Cortex of kidney (tissue), 1 donor: ENCODE measurements around the gene FCHO1.

Experiments used
- DNase-seq: peaks from one replicate; lab custom pipeline; 2025; lab: John Stamatoyannopoulos, UW

Gene FCHO1, protein sequence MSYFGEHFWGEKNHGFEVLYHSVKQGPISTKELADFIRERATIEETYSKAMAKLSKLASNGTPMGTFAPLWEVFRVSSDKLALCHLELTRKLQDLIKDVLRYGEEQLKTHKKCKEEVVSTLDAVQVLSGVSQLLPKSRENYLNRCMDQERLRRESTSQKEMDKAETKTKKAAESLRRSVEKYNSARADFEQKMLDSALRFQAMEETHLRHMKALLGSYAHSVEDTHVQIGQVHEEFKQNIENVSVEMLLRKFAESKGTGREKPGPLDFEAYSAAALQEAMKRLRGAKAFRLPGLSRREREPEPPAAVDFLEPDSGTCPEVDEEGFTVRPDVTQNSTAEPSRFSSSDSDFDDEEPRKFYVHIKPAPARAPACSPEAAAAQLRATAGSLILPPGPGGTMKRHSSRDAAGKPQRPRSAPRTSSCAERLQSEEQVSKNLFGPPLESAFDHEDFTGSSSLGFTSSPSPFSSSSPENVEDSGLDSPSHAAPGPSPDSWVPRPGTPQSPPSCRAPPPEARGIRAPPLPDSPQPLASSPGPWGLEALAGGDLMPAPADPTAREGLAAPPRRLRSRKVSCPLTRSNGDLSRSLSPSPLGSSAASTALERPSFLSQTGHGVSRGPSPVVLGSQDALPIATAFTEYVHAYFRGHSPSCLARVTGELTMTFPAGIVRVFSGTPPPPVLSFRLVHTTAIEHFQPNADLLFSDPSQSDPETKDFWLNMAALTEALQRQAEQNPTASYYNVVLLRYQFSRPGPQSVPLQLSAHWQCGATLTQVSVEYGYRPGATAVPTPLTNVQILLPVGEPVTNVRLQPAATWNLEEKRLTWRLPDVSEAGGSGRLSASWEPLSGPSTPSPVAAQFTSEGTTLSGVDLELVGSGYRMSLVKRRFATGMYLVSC

DNA sequence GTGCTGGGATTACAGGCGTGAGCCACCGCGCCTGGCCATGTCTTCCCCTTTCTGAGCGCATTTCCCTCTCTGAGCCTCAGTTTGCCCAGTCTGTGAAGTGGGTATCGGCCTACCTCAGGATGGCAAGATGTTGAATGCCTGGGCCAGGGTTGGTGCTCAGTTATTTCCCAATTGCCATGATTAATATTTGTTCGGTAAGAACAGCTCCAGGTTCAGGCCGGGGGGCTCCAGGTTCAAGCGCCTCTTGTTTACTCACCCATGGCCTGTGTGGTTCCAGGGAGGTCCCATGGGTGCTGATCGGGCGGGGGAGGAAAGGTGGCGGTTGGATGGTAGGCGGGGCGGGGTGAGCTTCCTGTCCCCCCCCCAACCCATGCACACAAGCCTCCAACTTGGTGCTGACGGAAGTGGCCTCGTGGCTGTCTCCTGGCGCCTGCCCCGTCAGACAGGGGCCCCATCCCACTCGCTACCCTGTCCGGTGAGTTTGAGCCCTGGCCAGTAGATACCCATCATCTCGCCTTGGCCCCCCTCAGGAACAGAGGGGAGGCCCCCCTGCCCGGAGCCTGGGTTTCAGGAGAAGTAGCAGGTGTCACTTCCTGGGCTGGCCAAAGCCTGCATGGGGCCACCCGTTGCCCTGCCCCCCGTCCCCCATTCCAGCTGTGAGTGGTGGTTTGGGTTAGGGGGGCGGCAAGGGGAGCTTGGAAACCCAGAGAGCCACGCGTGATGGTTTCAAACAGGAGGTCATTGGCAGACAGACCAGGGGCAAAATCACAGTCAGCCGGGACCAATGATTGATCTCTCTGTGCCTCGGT lies at the start of gene FCHO1:
FCHO1 (plus strand) TSS at position 375 of the 809 bp plus-strand sequence. CDS start 3,688 bp downstream, outside the sequence.
- DNase-seq, result no peak

DNA sequence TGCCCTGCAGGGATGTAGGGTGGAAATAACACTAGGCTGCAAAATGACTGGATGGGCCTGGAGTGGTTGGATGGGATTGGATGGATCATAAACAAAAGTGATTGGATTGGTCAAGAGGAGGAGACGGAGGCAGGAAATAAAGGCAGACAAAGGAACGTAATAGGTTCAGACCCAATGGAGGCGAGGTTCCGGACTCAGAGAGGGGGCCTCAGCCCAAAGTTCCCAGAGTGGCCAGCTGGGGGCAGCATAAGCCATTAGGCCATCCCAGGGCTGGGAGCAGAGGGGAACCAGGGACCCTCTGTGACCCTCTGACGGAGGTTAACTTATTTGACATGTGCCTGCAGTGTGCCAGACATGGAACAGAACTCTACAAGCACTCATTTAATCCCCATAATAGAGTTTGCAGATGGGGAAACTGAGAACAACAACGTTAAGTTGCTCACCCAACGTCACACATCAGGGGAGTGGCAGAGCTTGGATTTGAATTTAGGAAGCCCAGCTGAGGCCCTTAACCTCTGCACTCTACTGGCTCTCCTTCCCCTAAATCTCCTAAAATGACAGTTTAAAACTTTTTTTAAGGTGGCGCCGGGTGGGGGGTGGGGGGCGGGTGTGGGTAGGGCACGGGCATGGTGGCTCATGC lies 47.3 kb upstream of the FCHO1 start:
- DNase-seq, result no peak

DNA sequence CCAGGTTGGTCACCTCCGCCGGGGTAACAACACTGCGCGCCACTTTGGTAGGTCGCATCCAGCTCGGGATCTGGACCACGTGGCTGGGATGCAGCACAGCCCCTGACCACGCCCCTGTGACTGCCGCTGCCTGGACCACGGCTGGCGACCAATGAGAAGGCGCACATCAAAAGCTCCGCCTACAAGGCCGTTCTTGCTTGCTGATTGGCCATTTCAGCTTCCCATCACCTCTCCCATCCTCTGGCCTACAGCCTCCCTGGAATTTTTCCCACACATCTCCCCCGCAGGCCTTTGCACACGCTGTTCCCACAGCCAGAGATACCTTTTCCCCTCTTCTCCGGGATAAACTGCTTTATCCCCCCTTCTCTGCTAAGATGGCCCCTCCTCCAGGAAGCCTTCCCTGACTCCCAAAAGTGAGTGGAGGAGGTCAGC lies 44.5 kb upstream of the FCHO1 start:
- no peak for DNase-seq

DNA sequence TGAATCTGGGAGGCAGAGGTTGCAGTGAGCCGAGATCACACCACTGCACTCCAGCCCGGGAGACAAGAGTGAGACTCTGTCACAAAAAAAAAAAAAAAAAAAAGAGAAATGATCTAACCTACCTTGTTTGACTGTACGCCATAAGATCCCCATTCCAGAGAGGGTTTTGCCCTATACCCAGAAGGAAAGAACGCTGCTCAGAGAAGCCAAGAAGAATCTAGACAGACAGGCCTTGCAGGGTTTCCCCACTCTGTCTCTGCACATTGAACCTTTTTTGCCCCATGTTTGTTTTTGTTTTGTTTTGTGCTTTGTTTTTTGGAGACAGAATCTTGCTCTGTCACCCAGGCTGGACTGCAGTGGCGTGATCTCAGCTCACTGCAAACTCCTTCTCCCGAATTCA lies 39.4 kb upstream of the FCHO1 start:
- no peak for DNase-seq

DNA sequence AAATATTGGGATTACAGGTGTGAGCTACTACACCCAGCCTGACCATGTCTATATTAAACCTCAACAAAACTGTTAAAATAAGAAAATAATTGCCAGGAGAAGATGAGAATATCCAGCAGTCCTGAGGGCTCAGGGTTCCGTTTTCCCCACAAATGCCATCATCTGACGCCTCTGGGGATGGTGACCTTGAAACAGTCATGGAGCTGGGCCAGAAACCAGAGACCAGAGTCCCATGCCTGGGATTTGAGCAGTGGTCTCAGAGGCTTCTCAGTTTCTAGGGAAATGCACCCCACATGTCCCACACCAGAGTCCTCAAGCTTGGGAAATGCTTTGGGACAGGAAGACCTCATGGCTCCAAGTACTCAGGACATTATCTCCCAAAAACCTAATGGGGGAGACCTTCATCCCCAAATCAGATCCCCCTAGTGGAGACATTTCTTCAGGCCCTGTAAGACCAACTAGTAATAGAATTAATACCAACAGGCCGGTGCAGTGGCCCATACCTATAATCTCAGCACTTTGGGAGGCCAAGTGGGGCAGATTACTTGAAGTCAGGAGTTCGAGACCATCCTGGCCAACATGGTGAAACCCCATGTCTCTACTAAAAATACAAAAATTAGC lies 34.9 kb upstream of the FCHO1 start:
- no peak for DNase-seq

DNA sequence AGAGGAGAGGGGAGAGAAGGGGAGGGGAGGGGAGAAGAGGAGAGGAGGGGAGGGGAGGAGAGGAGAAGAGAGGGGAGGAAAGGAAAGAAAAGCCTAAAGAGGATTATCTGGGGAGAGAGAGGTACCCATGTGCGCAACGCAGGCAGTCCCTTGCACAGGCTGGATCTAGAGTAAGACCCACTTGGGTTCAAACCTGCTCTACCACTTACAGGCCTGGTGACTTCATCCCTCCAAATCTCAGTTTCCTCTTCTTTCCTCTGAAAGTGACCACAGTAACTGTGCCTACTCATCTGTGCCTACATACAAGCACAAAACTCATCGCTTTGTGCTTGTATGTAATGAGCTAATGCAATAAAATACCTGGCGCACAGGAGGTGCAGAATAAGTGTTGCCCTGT lies 32.7 kb upstream of the FCHO1 start:
- DNase-seq, result no peak

DNA sequence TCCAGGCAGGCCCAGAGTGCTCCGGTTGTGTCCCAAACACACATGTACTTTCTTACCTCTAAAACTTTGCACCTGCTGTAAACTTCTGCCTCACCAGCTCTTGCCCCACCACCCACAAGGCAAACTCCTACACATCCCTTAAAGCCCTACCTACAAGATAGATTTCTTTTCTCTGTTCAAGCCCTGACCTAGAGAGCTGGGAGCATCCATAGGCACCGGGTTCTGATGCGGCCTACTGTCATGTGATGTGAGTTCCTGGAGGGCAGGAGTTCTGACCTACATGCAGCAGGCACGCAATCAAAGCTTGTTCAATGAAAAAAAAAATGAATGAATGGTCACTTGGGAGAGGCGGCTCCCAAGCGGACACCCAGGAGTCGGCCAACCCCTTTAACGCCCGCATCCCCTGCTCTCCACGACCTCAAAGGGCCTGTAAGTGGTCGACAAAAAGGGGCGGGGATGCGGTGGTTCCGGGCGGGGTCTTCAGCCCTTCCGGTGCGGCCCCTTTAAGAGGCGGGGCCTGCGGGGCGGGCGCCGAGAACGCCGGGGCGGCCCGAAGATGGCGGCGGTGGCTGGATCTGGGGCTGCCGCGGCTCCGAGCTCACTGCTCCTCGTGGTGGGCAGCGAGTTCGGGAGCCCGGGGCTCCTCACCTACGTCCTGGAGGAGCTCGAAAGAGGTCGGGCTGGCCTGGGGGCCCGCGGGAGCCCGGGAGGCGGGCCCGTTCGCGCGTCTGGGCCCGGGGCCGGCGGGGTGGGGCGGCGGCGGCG lies 32.1 kb upstream of the FCHO1 start, which contains the start of gene MAP1S:
MAP1S (plus strand) TSS at position 534 of the 765 bp plus-strand sequence; CDS start at position 557, 23 bp downstream.
- DNase-seq, result no peak

DNA sequence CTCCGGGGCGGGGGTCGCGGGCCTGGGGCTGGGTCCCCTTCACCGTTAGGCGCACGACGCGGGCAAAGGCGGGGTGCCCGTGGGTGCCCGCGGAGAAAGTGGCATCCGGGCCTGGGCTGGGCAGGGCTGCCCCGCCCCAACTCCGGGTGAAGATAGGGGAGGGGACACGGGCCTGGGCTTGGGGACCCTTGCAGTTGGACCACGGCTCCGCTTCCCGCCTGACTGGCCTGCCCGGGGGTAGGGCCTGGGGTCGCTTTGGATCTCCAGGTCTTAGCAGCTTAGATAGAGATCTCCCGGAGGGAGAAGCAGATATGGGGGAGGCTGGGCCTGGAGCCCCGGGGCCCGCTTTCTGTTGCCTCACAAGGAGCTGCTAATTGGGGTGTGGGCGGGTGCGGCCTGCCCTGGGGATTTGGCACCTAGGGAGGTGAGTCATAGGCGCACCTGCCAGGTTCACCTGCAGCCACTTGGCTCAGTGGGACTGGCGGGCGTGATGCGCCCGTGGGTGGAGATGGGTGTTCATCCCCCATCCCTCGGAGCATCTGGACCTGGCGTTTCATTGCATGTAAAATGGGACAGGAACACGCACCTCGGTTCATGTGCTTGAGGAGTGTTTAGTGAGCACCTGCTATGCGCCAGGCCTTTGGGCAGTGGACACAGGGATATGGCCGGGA lies 31.4 kb upstream of the FCHO1 start:
- DNase-seq, result no peak

DNA sequence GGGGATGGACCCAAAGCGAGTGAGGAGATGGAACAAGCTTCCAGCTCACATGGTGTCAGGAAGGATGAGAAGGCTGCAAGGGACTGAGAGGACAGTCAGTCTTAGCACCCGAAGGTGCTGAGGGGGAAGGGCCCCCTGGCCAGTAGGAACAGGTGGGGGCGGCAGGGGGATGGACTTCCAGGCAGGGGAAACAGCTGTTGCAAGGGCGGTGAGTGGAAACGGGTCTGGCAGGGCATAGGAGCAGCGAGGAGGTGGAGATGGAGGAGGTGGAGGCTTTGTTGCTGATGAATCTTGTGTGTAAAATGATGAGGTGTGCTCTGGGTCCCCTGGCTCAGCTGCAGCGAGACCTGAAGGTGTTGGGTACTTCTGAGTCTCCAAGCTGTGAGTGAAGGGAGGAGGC lies 30.8 kb upstream of the FCHO1 start:
- DNase-seq, result no peak

DNA sequence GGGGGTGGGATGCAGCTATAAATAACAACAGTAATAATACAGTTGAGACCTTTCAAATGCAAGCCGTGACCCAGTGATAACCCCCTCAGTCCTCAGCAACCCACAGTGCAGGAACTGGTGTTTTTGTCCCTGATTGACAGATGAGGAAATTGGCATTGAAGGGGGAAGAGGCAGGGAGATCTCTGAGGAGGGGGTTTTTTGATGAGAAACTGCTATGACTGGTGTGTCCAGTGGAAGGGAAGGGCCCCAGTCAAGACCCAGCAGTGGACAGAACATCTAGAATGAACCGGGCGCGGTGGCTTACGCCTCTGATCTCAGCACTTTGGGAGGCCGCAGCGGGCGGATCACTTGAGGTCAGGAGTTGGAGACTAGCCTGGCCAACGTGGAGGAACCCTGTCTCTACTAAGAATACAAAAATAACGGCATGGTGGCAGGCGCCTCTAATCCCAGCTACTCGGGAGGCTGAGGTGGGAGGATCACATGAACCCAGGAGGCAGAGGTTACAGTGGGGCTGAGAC lies 30.1 kb upstream of the FCHO1 start:
- no peak for DNase-seq

DNA sequence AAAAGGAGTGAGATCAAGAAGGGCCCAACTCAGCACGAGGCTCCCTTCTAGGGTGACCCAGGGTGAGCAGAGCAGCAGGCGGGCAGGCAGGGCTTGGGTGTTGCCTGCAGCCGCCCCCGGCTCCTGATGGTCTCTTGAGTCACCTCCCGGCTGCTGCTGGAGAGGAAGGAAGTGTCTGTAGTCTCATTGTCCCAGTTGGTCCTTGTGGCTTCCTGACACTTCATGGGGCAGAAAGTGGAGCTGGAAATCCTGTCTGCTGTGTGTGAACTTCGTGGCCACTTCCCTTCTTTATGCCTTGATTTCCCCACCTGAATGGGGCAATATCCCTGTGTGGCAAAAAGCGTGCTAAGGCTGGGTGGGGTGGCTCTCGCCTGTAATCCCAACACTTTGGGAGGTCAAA lies 29.5 kb upstream of the FCHO1 start:
- DNase-seq, result no peak

DNA sequence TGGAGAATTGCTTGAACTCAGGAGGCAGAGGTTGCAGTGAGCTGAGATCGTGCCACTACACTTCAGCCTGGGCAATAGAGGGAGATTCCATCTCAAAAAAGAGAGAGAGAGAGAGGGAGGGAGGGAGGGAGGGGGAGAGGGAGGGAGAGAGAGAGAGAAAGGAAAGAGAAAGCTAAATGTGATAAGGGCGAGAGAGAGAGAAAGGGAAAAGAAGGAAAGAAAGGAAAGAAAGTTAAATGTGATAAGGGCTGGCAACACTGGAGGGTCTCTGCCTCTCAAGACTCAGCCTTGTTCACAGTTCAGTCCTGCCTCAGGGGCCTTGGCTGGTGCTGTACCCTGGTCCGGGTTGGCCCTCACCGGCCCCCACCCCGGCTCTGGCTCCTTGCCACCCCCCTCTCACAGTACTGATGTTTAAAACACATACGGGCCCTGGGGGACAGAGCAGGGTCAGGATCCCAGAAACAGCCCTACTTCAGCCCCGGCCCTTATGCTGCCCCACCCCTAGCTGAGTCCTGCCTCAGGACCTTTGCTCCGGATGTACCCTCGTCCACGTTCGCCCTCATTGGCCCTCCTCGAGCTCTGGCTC lies 28.5 kb upstream of the FCHO1 start:
- no peak for DNase-seq

DNA sequence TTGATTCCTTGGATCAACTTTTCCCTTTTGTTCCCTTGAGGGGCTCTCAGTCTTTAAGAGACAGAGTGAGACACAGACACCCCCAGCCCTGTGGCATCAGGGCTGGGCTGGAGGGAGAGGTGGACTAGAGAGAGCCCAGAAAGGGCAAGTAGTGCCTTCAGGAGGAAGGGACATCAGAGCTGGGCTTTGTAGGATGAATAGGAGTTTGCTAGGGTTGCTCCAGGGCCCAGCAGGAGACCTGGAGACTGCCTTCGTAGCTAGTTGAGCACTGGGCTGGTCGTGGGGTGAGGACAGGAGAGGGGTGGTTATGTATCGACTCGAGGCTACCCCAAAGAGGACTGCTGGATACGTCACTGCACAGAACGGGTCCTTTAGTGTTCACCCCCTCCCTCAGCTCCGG lies 26.6 kb upstream of the FCHO1 start:
- no peak for DNase-seq

DNA sequence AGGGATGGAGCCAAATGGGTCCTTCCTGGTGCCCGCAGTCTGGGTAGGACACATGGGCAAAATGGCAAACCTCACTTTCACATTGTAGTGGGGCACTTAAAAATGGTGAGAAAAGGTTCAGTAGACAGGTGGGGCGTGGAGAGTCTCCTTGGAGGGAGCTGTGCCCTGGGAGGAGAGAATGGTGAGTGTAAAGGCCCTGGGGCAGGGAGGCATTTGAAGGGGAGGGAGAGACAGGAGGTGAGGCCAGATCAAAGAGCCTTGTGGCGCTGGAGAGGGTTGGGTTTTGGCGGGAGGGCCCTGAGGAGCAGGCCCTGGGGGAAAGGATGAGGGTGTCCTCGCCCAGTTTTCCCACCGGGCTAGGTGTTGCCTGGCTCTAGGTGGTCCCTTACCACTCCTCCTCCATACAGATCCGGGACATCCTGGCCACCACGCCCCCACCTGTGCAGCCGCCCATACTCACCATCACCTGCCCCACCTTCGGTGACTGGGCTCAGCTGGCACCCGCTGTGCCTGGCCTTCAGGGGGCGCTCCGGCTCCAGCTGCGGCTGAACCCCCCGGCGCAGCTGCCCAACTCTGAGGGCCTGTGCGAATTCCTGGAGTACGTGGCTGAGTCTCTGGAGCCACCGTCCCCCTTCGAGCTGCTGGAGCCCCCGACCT lies 25.7 kb upstream of the FCHO1 start:
- no peak for DNase-seq

DNA sequence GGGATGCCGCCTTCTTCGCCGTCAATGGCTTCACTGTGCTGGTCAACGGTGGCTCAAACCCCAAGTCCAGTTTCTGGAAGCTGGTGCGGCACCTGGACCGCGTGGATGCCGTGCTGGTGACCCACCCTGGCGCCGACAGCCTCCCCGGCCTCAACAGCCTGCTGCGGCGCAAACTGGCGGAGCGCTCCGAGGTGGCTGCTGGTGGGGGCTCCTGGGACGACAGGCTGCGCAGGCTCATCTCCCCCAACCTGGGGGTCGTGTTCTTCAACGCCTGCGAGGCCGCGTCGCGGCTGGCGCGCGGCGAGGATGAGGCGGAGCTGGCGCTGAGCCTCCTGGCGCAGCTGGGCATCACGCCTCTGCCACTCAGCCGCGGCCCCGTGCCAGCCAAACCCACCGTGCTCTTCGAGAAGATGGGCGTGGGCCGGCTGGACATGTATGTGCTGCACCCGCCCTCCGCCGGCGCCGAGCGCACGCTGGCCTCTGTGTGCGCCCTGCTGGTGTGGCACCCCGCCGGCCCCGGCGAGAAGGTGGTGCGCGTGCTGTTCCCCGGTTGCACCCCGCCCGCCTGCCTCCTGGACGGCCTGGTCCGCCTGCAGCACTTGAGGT lies 25.0 kb upstream of the FCHO1 start:
- no peak for DNase-seq

DNA sequence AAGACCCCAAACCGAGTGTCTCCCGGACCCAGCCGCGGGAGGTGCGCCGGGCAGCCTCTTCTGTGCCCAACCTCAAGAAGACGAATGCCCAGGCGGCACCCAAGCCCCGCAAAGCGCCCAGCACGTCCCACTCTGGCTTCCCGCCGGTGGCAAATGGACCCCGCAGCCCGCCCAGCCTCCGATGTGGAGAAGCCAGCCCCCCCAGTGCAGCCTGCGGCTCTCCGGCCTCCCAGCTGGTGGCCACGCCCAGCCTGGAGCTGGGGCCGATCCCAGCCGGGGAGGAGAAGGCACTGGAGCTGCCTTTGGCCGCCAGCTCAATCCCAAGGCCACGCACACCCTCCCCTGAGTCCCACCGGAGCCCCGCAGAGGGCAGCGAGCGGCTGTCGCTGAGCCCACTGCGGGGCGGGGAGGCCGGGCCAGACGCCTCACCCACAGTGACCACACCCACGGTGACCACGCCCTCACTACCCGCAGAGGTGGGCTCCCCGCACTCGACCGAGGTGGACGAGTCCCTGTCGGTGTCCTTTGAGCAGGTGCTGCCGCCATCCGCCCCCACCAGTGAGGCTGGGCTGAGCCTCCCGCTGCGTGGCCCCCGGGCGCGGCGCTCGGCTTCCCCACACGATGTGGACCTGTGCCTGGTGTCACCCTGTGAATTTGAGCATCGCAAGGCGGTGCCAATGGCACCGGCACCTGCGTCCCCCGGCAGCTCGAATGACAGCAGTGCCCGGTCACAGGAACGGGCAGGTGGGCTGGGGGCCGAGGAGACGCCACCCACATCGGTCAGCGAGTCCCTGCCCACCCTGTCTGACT lies 24.1 kb upstream of the FCHO1 start:
- no peak for DNase-seq

DNA sequence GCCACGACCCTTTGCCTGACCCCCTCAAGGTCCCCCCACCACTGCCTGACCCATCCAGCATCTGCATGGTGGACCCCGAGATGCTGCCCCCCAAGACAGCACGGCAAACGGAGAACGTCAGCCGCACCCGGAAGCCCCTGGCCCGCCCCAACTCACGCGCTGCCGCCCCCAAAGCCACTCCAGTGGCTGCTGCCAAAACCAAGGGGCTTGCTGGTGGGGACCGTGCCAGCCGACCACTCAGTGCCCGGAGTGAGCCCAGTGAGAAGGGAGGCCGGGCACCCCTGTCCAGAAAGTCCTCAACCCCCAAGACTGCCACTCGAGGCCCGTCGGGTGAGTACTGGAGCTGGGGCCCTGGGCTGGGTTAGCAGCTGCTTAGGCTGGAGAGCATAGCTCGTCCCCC lies 23.4 kb upstream of the FCHO1 start:
- DNase-seq, result no peak
